Fibroblast of skin of right quadriceps (primary cell): ENCODE measurements around the gene FBLN1.
A peak's percentile ranks its signal among the peaks of the same experiment; 100 is the strongest.
"Not testable (repeated sequence)": the region's sequence is repeated elsewhere in the genome, so short reads cannot be mapped to it uniquely, and the experiment has no call there.

ENCODE experiments used
- DNase-seq: peaks from one replicate; pipeline ENCODE4 v3.0.0-alpha.2; 2013

FBLN1 gene

GRCh38 chr22:45549762-45550378 is 47.2 kb downstream of the FBLN1 start:
- no peak for DNase-seq

- DNase-seq, result no peak
These were observed 47.7 kb downstream of the FBLN1 start for GRCh38 chr22:45550416-45550815.

- no peak for DNase-seq
These were observed 48.2 kb downstream of the FBLN1 start for GRCh38 chr22:45550891-45551290.

GRCh38 chr22:45551310-45552016 is 48.8 kb downstream of the FBLN1 start:
- DNase-seq, result peak; percentile 38

GRCh38 chr22:45552017-45552411 is 49.3 kb downstream of the FBLN1 start:
- DNase-seq, result no peak

GRCh38 chr22:45552580-45553350 is 50.1 kb downstream of the FBLN1 start:
- peak; percentile 68 for DNase-seq

GRCh38 chr22:45553351-45554039 is 50.8 kb downstream of the FBLN1 start:
- DNase-seq, result peak; percentile 88

GRCh38 chr22:45554040-45554406 is 51.3 kb downstream of the FBLN1 start:
- DNase-seq, result no peak

GRCh38 chr22:45554861-45555260 is 52.2 kb downstream of the FBLN1 start:
- no peak for DNase-seq

- not testable (repeated sequence) for DNase-seq
These were observed 55.2 kb downstream of the FBLN1 start for GRCh38 chr22:45557926-45558325.

- DNase-seq, result not testable (repeated sequence)
These were observed 57.4 kb downstream of the FBLN1 start for GRCh38 chr22:45560092-45560491.

- not testable (repeated sequence) for DNase-seq
These were observed 58.1 kb downstream of the FBLN1 start for GRCh38 chr22:45560761-45561160.

GRCh38 chr22:45562102-45562501 is 59.4 kb downstream of the FBLN1 start:
- DNase-seq, result no peak

GRCh38 chr22:45562537-45563361 is 60.1 kb downstream of the FBLN1 start:
- DNase-seq, result no peak

- DNase-seq, result no peak
These were observed 60.8 kb downstream of the FBLN1 start for GRCh38 chr22:45563362-45564040.

GRCh38 chr22:45564349-45565030 is 61.8 kb downstream of the FBLN1 start:
- no peak for DNase-seq

GRCh38 chr22:45565171-45565570 is 62.5 kb downstream of the FBLN1 start:
- DNase-seq, result no peak

- no peak for DNase-seq
These were observed 63.3 kb downstream of the FBLN1 start for GRCh38 chr22:45565973-45566372.

GRCh38 chr22:45568213-45568612 is 65.5 kb downstream of the FBLN1 start:
- no peak for DNase-seq

GRCh38 chr22:45571089-45571488 is 68.4 kb downstream of the FBLN1 start:
- DNase-seq, result no peak

GRCh38 chr22:45572444-45572843 is 69.8 kb downstream of the FBLN1 start:
- no peak for DNase-seq
